HL-60 (cell line): ENCODE data around the gene SLC16A4.

Experiments
- GABPA ChIP-seq: IDR thresholded peaks from 2 replicates; pipeline ENCODE4 v1.6.1; 2012; ENCODE audit warnings: low read depth
- POLR2AphosphoS5 ChIP-seq: IDR thresholded peaks from 2 replicates; pipeline ENCODE4 v1.6.1; 2012; ENCODE audit warnings: low read depth
- SPI1 ChIP-seq: IDR thresholded peaks from 2 replicates; pipeline ENCODE4 v1.6.1; 2012; ENCODE audit warnings: low read depth, mild to moderate bottlenecking, borderline replicate concordance
- TF ChIP-seq, protein P1 (sequence below): IDR thresholded peaks from one replicate; pipeline ENCODE4 v1.5.1; 2011; ENCODE audit warnings: low read length, control low read depth, inconsistent platforms; ENCODE audit not compliant: insufficient read depth
- TF ChIP-seq, protein P2 (sequence below): IDR thresholded peaks from 2 replicates; pipeline ENCODE4 v1.6.1; 2012; ENCODE audit warnings: low read depth; ENCODE audit not compliant: insufficient replicate concordance

DNA sequence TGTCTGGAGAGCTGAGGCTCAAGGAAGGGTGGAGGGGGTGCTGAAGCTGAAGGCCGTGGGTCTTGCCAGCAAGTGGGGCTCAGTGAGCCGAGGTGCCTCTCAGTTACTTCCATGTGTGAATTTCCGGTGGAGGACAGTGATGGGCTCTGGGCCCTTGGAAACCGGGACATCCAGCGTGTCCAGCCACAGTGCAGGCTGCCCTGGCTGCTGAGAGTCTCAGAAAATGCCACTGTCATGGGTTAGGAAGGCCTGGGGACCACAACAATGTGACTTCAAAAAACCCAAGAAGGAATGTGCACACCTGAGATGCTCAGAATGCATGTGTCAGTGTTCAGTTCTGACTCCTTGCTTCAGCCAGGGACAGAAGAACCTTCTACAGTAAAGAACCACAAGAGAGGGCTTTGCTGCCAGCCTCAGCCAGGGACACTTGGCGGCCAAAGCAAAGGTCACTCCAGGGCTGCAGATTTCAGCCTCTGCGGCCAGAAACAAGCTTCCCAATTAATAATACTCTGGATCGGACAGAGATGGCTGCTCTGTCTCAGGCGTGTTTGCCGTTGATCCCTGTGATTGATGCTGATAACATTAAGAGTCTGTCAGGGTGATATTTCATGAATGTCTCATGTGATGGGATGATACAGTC is 29.3 kb upstream of the SLC16A4 start:
- TF ChIP-seq, protein P1, sequence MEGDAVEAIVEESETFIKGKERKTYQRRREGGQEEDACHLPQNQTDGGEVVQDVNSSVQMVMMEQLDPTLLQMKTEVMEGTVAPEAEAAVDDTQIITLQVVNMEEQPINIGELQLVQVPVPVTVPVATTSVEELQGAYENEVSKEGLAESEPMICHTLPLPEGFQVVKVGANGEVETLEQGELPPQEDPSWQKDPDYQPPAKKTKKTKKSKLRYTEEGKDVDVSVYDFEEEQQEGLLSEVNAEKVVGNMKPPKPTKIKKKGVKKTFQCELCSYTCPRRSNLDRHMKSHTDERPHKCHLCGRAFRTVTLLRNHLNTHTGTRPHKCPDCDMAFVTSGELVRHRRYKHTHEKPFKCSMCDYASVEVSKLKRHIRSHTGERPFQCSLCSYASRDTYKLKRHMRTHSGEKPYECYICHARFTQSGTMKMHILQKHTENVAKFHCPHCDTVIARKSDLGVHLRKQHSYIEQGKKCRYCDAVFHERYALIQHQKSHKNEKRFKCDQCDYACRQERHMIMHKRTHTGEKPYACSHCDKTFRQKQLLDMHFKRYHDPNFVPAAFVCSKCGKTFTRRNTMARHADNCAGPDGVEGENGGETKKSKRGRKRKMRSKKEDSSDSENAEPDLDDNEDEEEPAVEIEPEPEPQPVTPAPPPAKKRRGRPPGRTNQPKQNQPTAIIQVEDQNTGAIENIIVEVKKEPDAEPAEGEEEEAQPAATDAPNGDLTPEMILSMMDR = no peak
- TF ChIP-seq SPI1 (no peak), POLR2AphosphoS5 (no peak), GABPA (no peak)
- TF ChIP-seq, protein P2, sequence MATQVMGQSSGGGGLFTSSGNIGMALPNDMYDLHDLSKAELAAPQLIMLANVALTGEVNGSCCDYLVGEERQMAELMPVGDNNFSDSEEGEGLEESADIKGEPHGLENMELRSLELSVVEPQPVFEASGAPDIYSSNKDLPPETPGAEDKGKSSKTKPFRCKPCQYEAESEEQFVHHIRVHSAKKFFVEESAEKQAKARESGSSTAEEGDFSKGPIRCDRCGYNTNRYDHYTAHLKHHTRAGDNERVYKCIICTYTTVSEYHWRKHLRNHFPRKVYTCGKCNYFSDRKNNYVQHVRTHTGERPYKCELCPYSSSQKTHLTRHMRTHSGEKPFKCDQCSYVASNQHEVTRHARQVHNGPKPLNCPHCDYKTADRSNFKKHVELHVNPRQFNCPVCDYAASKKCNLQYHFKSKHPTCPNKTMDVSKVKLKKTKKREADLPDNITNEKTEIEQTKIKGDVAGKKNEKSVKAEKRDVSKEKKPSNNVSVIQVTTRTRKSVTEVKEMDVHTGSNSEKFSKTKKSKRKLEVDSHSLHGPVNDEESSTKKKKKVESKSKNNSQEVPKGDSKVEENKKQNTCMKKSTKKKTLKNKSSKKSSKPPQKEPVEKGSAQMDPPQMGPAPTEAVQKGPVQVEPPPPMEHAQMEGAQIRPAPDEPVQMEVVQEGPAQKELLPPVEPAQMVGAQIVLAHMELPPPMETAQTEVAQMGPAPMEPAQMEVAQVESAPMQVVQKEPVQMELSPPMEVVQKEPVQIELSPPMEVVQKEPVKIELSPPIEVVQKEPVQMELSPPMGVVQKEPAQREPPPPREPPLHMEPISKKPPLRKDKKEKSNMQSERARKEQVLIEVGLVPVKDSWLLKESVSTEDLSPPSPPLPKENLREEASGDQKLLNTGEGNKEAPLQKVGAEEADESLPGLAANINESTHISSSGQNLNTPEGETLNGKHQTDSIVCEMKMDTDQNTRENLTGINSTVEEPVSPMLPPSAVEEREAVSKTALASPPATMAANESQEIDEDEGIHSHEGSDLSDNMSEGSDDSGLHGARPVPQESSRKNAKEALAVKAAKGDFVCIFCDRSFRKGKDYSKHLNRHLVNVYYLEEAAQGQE = no peak
